GM21526 (cell line): Measurements from ENCODE around the gene RXRA.

Experiments
- ATAC-seq: cut with Tn5 transposase; IDR thresholded peaks from one replicate; pipeline ENCODE4 v1.9.1; 2021; ENCODE audit warnings: moderate library complexity; ENCODE audit not compliant: unreplicated experiment, low FRiP score

The RXRA gene

DNA sequence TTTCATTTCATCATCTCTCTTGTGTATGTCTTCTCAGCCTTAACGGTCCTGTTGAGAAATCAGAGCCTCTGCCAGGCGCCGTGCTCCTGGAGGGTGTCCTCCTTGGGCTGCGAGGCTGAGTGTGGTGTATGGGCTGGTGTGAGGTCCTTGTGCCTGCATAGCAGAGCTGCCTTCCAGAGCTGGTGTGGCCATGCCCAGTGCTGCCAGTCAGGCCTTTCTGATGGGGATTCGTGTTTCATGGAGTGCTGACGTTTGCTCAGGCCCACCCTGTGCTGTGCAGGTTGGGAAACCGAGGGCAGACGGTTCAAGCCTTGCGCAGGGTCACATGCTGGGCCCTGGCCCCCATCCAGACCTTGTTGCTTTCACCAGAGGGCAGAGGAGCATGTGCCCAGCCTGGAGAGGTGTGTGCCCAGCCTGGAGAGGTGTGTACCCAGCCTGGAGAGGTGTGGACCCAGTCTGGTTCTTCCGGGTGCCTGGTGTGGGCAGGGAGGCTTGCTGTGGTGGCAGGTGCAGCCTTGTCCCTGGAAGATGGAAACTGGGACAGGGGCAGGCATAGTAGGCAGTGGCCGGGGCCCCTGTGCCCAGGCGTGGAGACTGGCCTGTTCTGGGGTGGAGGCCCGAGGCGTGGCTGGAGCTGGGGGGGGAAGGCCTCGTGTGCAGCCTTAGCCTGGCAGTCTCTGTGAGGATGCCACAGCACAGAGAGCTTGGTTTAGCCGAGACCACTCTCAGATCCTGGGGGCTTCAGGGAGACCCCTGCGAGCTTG lies 84.0 kb downstream of the RXRA start:
- ATAC-seq: no peak

DNA sequence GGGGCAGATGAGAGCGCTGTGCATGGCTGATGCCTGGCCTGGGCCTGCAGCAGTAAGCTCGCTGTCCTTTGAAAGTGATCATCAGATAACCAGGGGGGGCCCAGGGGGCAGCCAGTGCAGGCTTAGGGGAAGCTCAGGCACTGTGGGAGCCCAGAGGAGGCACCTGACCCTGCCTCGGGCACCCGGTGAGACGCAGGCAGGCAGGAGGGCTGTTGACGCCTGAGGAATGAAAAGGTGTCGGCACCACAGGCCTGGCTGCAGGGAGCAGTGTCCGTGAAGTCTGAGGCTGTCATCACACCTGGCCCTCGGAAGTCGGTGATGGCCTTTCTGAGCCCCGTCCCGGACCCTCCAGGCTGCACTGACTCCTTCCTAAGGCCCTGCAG lies 84.6 kb downstream of the RXRA start:
- no peak for ATAC-seq

DNA sequence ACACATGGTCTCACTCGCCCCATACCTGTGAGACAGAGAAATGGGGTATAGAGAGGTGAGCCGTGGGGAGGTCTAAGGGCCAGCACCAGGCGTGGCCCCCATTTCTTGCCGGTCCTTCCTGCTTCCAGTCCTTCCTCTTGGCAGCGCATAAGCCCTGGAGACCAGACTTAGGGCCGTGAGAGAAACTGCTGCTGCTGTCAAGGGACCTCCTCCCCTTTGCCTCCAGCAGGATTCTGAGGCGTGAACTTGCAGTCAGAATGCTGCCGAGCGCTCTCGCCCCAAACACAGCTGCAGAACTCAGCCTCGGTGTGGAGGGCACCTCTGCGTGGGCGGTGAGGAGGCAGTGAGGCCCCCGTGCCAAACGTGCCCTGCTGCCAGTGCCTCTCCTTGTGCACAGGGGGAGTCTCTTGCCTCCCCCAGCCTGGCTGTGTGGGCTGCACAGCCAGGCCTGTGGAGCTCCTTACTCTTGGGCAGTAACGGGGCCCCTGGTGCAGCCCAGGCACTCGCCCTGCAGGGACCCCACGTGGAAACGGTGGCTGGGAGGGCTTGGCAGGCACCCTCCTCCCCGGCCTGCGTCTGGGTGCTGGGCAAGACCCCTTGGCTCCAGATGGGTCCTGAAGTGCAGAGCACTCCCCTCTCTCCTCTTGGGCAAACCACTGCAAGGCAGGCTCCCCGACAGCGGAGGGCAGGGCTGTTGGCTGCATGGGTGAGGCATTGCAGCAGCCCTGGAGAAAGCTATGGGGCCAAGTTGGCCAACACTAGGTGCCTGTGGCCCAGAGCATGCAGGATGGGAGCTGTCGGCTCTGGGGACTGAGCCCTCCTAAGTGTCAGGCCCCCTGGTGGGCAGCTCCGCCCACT lies 85.4 kb downstream of the RXRA start:
- ATAC-seq: no peak

DNA sequence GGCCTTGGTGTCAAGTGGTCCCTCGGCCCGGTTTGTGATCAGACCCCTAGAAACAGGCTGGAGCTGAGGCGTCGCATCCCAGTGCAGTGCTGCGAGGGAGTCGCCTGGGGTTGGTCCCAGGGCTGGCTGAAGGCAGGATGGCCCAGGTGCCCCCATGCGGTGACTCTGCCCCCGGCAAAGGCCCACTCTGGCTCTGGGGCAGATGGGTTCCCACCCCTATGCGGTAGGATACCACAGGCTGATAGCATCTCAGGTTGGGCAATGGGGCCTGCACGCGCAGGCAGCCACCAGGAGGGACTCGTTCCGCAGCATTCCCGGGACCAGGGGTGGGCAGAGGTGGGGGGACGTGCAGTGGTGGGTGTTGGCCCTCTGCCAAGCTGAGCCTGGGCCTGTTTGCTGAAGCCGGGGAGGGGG lies 86.0 kb downstream of the RXRA start:
- no peak for ATAC-seq

DNA sequence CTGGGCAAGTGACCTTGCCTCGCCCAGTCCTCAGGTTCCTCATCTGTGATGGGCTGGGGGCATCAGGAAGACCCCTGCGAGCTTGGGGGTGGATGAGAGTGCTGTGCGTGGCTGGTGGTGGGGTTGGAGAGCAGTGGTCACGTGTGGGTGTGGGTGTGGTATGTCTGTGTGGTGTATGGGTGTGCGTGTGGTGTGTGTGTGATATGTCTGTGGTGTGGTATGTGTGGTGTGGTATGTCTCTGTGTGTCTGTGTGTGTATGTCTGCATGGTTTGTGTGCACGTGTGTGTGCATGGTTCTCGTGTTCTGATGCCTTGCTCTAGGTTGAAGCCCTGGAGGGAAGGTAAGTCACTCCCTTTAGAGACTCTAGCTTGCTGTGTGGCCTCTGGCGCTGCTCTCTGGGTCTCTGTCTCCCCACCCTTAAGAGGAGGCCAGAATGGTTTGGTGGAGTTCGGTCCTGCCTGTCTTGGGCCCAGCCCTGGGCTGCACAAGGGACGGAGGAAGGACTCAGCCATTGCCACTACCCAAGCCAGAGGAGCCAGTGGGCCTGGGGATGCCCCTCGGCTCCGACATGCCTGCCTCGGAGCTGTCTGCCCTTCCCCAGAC lies 87.0 kb downstream of the RXRA start:
- ATAC-seq: no peak

DNA sequence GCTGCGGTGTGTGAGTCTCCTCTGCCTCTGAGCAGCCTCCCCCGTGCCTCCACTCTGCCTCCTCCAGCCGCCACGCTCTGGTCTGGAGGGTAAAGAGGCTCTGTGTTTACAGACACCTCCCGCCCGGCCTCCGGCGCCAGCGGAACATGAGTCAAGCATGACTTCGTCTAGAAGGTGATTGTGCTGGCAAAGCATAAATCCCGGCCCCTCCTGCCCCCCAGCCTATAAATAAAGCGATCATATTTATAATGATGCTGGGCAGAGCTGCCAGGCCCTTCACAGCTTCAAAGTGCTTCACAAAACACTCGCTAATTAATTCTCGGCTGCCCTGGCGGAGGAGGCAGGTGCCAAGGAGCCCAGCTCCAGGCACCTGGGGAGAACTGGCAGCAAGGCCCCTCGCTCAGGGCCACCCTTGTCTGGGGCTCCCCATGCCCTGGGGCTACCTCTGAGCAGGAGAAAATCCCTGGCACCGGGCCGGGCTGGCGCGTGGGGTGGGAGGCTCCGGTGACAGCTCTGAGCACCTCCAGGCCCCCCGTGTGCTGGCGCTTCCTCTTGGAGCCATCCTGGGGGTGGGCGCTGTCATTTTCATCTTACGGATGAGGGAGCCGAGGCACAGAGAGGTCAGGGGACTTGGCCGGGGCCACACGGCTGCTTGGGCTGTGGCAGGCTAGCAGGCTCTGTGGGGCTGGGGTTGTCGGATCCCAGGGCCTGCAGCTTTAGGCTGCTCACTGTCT lies 87.8 kb downstream of the RXRA start:
- no peak for ATAC-seq

DNA sequence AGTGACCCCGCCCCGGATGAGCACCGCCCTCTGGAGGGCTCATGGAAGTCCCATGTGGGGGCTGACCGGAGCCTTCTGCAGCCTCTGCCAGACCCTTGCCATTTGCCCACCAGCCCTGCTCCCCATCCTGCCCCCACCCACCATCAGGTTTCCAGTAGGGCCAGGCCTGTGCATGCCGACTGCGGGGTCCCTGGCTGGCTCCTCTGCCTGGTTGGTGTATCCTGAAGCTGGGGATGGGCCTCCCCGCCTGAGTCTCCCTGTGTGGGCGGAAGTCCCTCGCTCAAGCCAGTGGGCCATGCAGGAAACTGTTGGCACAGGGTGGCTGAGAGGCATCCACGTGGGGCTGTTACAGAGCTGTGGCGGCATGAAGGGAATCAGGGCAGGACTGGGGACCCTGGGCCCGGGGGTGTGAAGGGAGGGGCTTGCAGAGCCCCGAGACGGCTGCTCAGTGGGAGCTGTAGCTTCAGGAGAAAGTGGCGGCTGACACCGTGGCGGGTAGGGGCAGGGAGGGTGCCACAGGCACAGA lies 88.7 kb downstream of the RXRA start:
- no peak for ATAC-seq

DNA sequence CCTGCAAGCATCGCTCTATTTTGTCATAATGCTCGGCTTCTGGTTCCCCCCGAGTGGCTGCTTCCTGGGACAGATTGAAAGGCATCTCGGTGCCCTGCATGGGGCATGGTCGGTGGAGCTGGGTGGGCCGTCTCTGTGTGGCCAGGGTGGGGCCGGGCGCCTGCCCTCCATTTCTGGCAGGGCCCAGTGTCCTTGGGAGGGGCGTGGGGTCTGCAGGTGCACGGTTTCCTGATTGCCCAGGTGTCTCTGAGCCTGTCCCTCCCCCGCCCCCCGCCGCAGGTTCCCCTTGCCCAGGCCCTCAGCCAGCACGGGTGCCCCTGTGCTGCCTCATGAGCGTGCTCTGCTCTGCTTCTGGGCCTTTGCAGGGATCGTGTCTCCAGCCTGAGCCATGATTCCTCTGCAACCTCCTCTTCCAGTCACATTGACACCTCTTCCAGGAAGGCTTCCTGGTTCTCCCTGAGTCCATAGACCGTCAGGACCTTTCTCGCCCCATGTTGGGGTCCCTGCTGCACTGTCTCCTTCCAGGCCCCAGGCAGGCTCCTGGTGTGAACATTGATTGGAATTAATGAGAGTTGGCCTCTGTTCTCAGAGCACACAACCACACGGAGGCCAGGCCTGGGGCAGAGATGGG lies 90.2 kb downstream of the RXRA start:
- ATAC-seq: no peak

DNA sequence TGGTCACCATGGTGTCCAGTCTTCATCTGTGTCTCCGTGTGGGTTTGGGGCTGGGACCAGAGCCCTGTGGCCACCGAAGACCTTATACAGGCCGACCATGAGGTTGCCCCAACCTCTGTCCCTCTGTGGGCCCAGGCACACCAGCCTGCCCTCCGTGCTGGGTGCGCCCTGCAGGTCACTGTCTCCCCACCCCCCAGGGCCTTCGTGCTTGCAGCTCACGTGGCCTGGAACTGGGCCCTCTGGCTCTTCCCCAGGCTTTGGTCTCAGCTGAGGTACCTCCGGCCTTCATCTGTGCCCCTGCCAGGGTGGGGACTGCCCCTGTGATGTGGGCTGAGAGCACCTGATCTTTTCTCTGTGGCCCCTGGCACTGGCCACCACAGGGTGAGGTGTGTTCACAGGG lies 92.1 kb downstream of the RXRA start:
- no peak for ATAC-seq

DNA sequence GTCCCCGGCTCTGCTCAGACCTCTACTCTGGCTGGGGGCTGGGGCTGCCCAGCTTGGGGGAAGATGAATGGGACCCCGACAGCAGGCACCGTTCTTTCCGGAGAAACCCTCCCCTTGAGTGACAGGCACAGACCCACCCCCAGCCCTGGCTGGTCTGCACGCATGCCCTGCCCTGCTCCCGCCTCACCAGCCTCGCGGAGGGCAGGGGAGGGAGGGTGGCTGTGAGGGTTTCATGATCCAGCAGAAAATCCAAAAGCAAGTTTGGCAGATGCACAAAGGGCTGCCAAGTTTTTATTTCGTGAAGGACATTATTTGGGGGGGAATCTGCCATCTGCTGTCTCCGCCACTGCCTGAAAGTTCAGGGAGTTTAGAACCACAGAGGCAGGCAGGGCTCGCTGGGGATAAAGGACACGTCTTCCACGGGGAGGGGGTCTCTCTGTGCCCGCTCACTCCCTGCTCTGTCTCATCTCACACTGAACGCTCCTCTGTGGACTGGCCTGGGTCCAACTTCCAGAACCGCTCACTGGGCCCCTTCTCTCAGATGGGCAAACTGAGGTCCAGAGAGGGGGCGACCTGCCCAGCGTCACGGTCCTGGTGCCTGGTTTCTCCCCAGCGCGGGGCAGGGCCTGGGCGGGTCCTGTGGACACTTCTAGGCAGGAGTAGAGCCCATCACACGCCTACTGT lies 92.9 kb downstream of the RXRA start:
- ATAC-seq: no peak

DNA sequence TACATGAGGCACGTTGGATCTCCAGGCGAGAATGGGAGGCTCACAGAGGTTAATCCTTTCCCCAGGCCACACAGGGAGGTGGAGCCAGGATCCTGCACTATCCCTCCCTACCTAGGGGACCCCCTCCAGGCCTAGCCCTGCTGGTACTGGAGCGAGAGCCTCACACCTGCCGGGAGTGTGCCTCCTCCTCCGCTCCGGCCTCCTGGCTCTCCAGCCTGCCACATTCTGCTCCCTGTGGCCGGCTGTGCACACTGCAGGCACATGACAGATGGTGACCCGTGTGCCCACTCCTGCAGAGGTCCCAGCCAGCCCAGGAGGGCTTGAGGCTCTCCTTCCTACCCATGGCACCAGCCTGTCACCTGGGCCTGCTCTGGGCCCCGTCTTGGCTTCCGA lies 93.4 kb downstream of the RXRA start:
- ATAC-seq: no peak

DNA sequence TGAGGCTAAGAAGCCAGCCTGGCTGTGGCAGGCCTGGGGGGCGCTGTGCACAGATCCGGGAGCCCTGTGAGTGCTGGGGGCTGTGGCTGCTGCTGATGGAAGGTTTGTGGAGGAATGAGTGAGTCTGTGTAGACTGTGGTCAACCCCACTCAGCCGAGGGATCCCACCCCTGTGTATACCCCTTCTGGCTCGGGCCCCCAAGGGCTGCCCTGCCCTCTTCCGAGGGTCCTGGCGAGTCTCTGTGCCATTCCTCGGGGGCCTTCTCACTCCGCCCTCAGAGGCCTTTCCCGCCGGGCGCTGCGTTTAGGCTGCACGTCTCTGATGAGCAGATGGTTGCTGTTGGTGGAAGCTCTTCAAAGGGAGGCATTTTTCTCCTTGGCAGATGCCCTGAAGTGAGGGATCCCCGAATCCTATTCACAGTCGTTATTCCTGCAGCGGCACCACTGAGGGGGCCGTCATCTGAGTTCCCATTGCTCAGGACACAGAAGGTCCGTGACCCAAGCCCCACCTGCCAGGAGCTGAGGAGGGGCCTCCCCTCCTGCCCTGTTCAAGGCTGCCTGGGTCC lies 94.1 kb downstream of the RXRA start:
- ATAC-seq: no peak

DNA sequence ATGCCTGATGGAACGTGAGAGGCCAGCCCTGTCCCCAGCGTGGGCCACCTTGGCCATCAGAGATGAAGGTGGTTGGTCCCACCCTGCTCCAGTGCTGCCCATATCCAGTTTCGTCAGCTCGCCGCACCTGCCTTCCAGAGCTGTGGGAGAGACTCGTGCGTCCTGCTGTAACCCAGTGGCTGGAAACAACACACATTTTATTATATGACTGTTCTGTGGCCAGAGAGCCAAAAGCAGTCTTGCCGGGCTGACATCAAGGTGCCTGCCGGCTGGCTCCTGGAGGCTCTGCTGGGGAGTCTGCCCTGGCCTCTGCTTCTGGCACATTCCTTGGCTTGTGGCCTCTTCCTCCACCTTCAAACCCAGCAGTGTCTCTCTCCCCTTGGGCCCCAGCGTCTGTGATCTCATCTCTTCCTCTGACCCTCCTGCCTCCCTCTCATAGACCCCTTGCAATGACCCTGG lies 94.7 kb downstream of the RXRA start:
- ATAC-seq: no peak

DNA sequence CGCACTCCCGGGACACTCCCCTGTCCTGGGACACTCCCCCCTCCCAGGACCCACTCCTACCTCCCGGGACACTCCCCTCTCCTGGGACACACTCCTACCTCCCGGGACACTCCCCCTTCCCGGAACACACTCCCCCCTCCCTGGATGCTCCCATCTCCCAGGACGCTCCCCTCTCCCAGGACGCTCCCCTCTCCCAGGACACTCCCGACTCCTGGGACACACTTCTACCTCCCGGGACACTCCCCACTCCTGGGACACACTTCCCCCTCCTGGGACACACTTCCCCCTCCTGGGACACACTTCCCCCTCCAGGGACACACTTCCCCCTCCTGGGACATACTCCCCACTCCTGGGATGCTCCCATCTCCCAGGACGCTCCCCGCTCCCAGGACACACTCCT lies 95.6 kb downstream of the RXRA start:
- no peak for ATAC-seq

DNA sequence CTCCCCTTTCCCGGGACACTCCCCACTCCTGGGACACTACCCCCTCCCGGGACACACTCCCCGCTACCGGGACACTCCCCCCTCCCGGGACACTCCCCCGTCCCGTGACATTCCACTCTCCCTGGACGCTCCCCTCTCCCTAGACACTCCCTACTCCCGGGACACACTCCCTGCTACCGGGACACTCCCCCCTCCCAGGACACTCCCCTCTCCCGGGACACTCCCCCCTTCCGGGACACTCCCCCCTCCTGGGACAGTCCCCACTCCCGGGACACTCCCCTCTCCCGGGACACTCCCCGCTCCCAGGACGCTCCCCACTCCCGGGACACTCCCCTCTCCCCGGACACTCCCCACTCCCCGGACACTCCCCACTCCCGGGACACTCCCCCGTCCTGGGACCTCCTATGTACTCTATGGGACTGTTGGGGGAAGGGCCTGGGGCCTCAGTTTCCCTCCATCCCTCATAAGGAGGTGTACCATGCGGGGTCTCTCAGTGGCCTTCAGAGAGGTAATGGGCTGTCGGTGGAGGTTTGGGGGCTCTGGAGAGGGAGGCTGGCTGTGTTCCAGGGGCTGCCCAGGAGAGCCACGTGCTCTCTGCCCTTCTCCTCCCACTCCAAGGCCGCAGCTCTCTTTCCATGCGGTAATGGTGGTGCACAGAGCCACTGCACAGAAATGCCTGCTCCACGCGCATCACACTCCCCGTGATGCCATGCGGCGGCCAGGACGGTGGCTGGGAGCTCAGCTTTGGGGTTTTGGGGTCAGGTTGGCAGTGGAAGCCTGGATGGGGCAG lies 96.2 kb downstream of the RXRA start:
- ATAC-seq: no peak

DNA sequence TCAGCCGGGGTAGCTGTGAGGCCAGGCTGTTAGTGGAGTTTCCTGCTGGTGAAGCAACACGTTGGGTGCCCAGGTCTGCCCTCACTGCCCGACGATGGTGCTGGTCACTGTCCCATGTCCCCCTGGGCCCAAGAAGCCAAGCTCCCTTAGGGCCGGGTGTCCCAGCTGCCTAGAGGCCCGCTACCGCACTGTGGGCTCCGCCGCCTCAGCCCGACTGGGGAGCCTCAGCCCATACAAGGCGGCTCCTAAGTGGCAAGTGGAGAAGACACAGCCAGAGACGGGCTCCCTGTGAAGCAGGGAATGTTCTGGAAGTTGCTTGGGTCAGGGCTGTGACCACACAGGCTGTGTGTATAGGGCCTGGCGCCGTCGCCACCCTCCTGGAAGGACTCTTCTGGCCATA lies 96.9 kb downstream of the RXRA start:
- no peak for ATAC-seq

DNA sequence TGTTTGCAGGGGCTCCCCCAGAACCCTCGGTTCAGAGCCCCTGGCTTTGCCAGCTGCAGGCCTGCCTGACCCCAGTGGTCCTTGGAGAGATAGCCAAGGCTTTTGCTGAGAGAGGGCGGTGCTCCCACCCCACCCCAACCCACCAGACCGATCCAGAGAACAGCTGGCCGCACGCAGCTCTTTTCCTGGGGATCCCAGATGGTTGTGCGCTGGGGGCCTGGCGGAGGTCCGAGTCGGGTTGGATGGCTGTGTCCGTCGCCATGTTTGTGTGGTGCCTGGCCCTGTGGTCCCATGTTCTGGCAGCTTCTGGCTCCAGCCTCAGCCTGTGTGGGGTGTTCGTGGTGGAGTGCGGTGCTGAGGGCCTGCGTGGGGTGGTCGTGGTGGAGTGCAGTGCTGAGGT lies 97.5 kb downstream of the RXRA start:
- no peak for ATAC-seq

DNA sequence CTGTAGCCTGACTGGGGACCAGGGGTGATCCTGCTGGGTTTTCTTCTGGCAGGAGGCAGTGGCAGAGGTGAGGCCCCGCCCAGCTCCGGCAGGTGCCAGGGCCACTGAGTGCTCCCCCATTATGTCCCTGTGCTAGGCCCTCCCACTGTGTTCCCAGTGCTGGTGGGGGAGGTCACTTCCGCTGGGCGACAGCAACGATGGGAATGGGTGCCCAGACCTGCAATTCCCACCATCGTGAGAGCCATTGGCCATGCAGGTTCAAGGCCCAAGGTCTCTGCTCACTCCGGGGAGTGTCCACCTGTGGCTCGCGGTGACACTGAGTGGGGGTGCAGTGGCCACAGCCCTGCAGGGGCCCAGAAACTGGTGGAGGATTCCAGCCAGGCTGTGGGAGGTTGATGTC lies 98.6 kb downstream of the RXRA start:
- ATAC-seq: no peak

DNA sequence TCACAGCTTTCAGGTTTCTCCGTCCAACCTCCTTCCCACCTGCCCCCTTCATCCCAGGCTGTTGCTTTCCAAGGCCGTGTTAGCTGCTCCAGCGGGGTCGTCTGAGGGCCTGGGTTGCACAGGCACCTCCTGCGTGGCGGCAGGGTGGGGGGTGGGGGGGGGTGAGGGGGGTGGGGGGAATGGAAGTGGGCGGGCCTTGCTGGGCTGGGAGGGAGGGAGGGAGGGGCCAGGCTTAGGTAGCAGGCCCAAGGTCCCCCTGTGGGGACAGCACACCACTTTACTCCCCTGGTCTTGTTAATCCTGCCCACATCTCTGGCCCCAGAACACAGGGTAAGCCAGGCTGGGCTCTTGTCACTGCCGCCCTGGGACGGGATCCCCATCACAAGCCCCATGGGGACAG lies 99.1 kb downstream of the RXRA start:
- ATAC-seq: no peak
